HG03103 (cell line): ENCODE results near the gene RIPOR2.
"Not testable (repeated sequence)": the region's sequence is repeated elsewhere in the genome, so short reads cannot be mapped to it uniquely, and the experiment has no call there.

Source experiments
- ATAC-seq: cut with Tn5 transposase; IDR thresholded peaks from one replicate; pipeline ENCODE4 v1.9.1; 2021; ENCODE audit warnings: low read depth; ENCODE audit not compliant: unreplicated experiment

The RIPOR2 gene

GRCh38 chr6:24775520-24776058 lies 160.2 kb downstream of the RIPOR2 start:
- ATAC-seq: no peak

- peak; percentile 79 for ATAC-seq
Measured at GRCh38 chr6:24774696-24775519, 160.9 kb downstream of the RIPOR2 start, which contains the start of gene GMNN. Gene GMNN (plus strand): TSS chr6:24774937. CDS start chr6:24777247, 2,310 bp downstream.

- no peak for ATAC-seq
Measured at GRCh38 chr6:24768361-24768760, 167.4 kb downstream of the RIPOR2 start.

- ATAC-seq: no peak
Measured at GRCh38 chr6:24766680-24767462, 168.9 kb downstream of the RIPOR2 start.

GRCh38 chr6:24765968-24766367 lies 169.8 kb downstream of the RIPOR2 start:
- ATAC-seq: not testable (repeated sequence)

- not testable (repeated sequence) for ATAC-seq
Measured at GRCh38 chr6:24764833-24765828, 170.6 kb downstream of the RIPOR2 start.

GRCh38 chr6:24763578-24763977 lies 172.2 kb downstream of the RIPOR2 start:
- no peak for ATAC-seq

GRCh38 chr6:24761851-24762250 lies 173.9 kb downstream of the RIPOR2 start:
- no peak for ATAC-seq

- ATAC-seq: no peak
Measured at GRCh38 chr6:24761193-24761835, 174.4 kb downstream of the RIPOR2 start.

- no peak for ATAC-seq
Measured at GRCh38 chr6:24760210-24760609, 175.6 kb downstream of the RIPOR2 start.

- no peak for ATAC-seq
Measured at GRCh38 chr6:24759718-24760117, 176.0 kb downstream of the RIPOR2 start.

- ATAC-seq: no peak
Measured at GRCh38 chr6:24757611-24758010, 178.1 kb downstream of the RIPOR2 start.

- no peak for ATAC-seq
Measured at GRCh38 chr6:24755279-24755678, 180.5 kb downstream of the RIPOR2 start.

- ATAC-seq: not testable (repeated sequence)
Measured at GRCh38 chr6:24754378-24754777, 181.4 kb downstream of the RIPOR2 start.
